ENCODE results near the gene KIAA1671.

KIAA1671 gene

DNA sequence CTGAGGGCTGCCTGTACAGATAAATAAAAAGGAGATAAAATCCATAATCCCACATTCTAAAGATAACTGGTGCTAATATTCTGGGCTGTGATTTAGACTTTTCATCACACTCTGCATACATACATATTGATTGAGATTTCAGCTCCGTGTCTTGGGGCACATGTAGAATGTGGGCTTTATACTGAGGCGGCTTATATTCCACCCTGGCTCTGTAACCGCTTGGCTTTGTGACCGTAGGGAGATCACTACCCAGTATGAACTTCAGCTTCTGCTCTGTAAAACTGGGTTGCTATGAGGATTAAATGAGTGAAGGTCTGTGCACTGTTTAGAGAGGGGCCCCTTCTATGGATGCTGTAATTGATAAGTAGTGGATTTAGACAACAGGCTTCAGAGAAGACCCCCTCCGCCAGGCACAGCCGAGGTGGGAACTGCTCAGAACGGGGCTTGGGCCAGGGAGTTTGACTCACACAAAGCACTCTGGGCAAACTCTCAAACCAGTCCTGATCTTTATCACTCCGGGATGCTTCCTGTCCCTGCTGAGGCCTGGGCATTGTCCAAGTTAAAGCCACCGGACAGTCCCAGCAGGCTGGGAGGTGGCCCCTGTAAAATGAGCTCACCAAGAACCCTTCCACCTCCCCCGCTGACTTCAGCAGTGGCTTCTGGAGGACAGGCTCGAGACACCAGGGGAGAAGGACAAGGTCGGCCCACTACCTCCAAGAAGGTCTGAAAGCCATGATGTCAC is 17.2 kb downstream of the KIAA1671 start:
- no peak for TF ChIP-seq CTCF (IDR thresholded peaks at IDR 0.05; ENCODE audit: control insufficient read depth, extremely low read depth, insufficient read depth)
- no peak overlapping the region for H3K4me3 ChIP-seq (ENCODE audit: low read depth, low read length)
- DNase-seq (ENCODE audit: low read depth): peak; percentile 97

DNA sequence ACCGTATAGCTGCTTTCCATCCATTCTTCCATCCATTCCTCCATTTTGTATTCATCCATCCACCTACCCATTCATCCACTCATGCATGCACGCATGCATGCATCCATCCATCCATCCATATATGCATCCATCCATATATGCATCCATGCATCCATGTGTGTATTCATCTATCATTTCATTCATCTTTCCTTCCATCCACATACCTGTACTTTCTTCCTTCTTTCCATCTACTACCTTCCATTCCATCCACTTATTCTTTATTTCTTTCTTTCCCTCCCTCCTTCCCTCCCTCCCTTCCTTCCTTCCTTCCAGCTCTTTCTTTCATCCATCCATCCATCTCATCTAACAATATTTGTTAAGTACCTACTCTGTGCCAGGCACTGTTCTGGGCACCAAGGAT is 19.9 kb downstream of the KIAA1671 start:
- DNase-seq (ENCODE audit: low read depth): no peak
- H3K4me3 ChIP-seq (ENCODE audit: low read depth, low read length): no peak overlapping the region
- no peak for TF ChIP-seq CTCF (IDR thresholded peaks at IDR 0.05; ENCODE audit: control insufficient read depth, extremely low read depth, insufficient read depth)

- no peak for DNase-seq (ENCODE audit: low read depth)
- H3K4me3 ChIP-seq (ENCODE audit: low read depth, low read length): no peak overlapping the region
- TF ChIP-seq CTCF (IDR thresholded peaks at IDR 0.05; ENCODE audit: control insufficient read depth, extremely low read depth, insufficient read depth): no peak
Observed at GRCh38 chr22:24973872-24974271, 21.4 kb downstream of the KIAA1671 start.

- no peak for TF ChIP-seq CTCF (IDR thresholded peaks at IDR 0.05; ENCODE audit: control insufficient read depth, extremely low read depth, insufficient read depth)
- no peak for DNase-seq (ENCODE audit: low read depth)
- H3K4me3 ChIP-seq (ENCODE audit: low read depth, low read length): no peak overlapping the region
Observed at GRCh38 chr22:24975125-24975640, 22.7 kb downstream of the KIAA1671 start.

DNA sequence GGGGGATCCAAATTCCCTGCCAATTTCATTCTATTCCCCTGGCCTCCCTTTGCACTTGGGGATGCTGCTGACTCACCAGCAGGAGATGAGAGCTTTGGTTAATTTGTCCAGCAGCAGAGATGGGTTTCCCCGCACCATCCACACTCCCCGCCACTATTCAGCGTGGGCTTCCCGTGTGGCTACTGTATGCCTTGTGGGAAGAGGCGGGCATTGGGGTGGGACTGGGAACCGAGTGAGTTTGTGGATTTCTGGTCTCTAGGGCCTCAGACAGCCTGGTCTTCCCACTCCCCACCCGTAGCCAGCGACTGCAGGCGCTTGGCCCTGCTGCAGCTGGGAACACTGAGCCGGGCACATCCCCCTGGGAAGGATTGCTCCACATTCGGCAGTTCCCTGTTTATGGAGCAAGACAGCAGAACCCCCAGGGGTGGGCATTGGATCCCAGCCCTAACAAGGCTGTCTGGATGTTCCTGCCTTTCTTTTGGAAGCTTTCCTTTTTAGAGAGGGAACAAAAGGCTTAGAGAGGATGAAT is 23.4 kb downstream of the KIAA1671 start:
- DNase-seq (ENCODE audit: low read depth): no peak
- no peak for TF ChIP-seq CTCF (IDR thresholded peaks at IDR 0.05; ENCODE audit: control insufficient read depth, extremely low read depth, insufficient read depth)
- H3K4me3 ChIP-seq (ENCODE audit: low read depth, low read length): no peak overlapping the region

DNA sequence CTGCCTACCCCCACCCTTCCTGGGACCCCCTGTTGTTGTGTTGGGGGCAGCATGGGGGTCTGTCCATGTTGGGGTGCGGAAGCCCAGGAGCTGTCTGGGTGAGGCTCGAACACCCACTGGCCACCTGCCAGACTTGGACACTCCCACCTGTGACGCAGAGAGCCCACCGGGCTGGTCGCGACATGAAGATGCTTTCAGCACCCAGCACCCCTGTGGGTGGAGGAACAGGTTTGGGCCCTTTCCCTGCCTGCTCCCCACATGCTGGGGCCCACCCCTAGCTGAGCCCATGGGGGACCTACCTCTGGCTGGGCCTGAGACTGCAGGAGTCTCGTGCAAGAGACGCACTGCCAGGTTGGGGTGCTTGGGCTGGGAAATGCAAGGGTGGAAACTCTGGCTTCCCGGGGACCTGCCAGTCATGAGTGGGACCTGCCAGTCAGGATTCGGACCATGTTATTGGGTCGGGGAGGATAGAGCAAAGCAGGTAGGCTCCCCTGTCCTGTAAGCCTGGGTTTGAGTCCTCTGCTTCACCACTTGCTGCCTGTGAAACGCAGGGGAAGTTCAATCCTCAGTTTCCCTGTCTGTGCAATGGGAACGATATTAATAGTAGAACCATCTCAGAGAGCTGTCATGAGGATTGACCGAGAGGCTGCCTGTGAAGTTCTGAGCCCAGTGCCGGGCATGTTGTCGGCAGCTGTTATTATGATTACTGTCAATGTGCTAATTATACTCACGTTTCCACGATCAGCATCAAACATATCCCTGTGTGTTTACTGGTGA is 24.1 kb downstream of the KIAA1671 start:
- TF ChIP-seq CTCF (IDR thresholded peaks at IDR 0.05; ENCODE audit: control insufficient read depth, extremely low read depth, insufficient read depth): no peak
- no peak overlapping the region for H3K4me3 ChIP-seq (ENCODE audit: low read depth, low read length)

More for the DNA sequence above, 24.1 kb downstream of the KIAA1671 start:
- DNase-seq (ENCODE audit: low read depth): no peak
